ENCODE measurements around the gene EMC8. TPM values are rescaled to one million over a fixed set of nuclear protein-coding genes. Genes with fewer than 3 reads are reported as not detected.

Gene EMC8
- total RNA-seq, 1 donor from 2014 or later: 35.5 TPM

GRCh38 chr16:85728879-85729278 lies 70.5 kb downstream of the EMC8 start:
- Mint-ChIP-seq H3K9me3 (ENCODE audit: unreplicated experiment) (no peaks in the 10 kb centered on the region), H3K36me3 (ENCODE audit: unreplicated experiment) (peaks cover 3% of the 10 kb centered on the region), H3K27ac (ENCODE audit: unreplicated experiment) (no peak overlapping the region), H3K4me1 (ENCODE audit: unreplicated experiment) (no peaks in the 10 kb centered on the region), H3K27me3 (ENCODE audit: unreplicated experiment) (peaks cover 17% of the 10 kb centered on the region), H3K4me3 (ENCODE audit: unreplicated experiment) (no peak overlapping the region)
- DNase-seq (ENCODE audit: extremely low spot score, unreplicated experiment): no peak
- TF ChIP-seq, protein P1, sequence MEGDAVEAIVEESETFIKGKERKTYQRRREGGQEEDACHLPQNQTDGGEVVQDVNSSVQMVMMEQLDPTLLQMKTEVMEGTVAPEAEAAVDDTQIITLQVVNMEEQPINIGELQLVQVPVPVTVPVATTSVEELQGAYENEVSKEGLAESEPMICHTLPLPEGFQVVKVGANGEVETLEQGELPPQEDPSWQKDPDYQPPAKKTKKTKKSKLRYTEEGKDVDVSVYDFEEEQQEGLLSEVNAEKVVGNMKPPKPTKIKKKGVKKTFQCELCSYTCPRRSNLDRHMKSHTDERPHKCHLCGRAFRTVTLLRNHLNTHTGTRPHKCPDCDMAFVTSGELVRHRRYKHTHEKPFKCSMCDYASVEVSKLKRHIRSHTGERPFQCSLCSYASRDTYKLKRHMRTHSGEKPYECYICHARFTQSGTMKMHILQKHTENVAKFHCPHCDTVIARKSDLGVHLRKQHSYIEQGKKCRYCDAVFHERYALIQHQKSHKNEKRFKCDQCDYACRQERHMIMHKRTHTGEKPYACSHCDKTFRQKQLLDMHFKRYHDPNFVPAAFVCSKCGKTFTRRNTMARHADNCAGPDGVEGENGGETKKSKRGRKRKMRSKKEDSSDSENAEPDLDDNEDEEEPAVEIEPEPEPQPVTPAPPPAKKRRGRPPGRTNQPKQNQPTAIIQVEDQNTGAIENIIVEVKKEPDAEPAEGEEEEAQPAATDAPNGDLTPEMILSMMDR (IDR thresholded peaks at IDR 0.05): peak; percentile 8

Small RNA genes within 50 kb of the gene (microRNA-seq; reads per million reads assigned to microRNA genes)
- not detected for gene MIR1910 (ENCODE audit: unreplicated experiment)

Other genes starting within 250 kb of the EMC8 start
- gene GSE1, start 186.2 kb downstream of the EMC8 start, total RNA-seq: 57.3 and 64.1 TPM in 2 replicates
- 4.2 and 5.7 TPM in 2 replicates for gene GINS2, start 110.6 kb downstream of the EMC8 start, total RNA-seq
- 2.1 and 2.4 TPM in 2 replicates for gene C16orf74, start 48.4 kb downstream of the EMC8 start, total RNA-seq
- gene COX4I1, start 151 bp upstream of the EMC8 start, total RNA-seq: 456 and 476 TPM in 2 replicates
- not detected in 2 replicates for gene IRF8, start 99.6 kb upstream of the EMC8 start, total RNA-seq

All from osteocyte (in vitro differentiated cells).